Lower lobe of right lung (tissue), 2 donors: ENCODE measurements around the gene PBRM1. TPM values are rescaled to one million over a fixed set of nuclear protein-coding genes. Genes with fewer than 3 reads are reported as not detected.

Experiments used
- ATAC-seq, 2 donors: fragments of 200-7000 bp; cut with Tn5 transposase; one replicate each; pipeline ENCODE4 v1.9.1; 2020 to 2022; ENCODE audit warnings: mild to moderate bottlenecking in 2 of 2, moderate library complexity in 2 of 2
- DNase-seq: peaks from one replicate; pipeline ENCODE4 v3.0.0-alpha.2; 2020
- H3K27ac ChIP-seq: fragments of 200-600 bp; one replicate; pipeline ENCODE4 v1.8.0; 2022
- H3K27me3 ChIP-seq: fragments of 200-600 bp; one replicate; pipeline ENCODE4 v1.8.0; 2022; ENCODE audit warnings: low read depth
- H3K36me3 ChIP-seq: fragments of 200-600 bp; one replicate; pipeline ENCODE4 v1.8.0; 2022; ENCODE audit warnings: mild to moderate bottlenecking
- H3K4me1 ChIP-seq: fragments of 200-600 bp; one replicate; pipeline ENCODE4 v1.8.0; 2022
- H3K4me3 ChIP-seq: fragments of 200-600 bp; one replicate; pipeline ENCODE4 v1.8.0; 2022; ENCODE audit warnings: mild to moderate bottlenecking
- H3K9me3 ChIP-seq: fragments of 200-600 bp; one replicate; pipeline ENCODE4 v1.8.0; 2022
- CTCF ChIP-seq: fragments of 200-600 bp; IDR thresholded peaks from one replicate; pipeline ENCODE4 v1.8.0; 2022; ENCODE audit warnings: antibody characterized with exemption, mild to moderate bottlenecking
- intact Hi-C: fragments of 100-400 bp; cut with DNase I; formaldehyde crosslinking; loops from one replicate; pipeline ENCODE4 v1.11.0; 2022
- total RNA-seq: library from RNA; stranded (reverse); fragmentation: NEBNext Ultra II Directional; extraction: Animal tissue kit (Norgen Biotek cat#: 25700); gene quantifications from one replicate; pipeline ENCODE4 v1.2.1, GENCODE V29; 2021
- donor health status: DM: no; HTN: yes; CAD: no; lungs with severe emphysema.

The PBRM1 gene
- total RNA-seq, 1 donor from 2014 or later: 88.3 TPM

GRCh38 chr3:52650439-52650838 lies 35.3 kb downstream of the PBRM1 start:
- ATAC-seq: no peak
- no peak for TF ChIP-seq CTCF
- Histone ChIP-seq H3K27me3 (no peaks in the 10 kb centered on the region), H3K4me3 (no peak overlapping the region), H3K27ac (no peak overlapping the region), H3K4me1 (no peaks in the 10 kb centered on the region), H3K9me3 (no peaks in the 10 kb centered on the region), H3K36me3 (peaks cover 100% of the 10 kb centered on the region)
- intact Hi-C loops: no loop called here
- no peak for DNase-seq

GRCh38 chr3:52649461-52650210 lies 36.1 kb downstream of the PBRM1 start:
- Histone ChIP-seq H3K27me3 (no peaks in the 10 kb centered on the region), H3K9me3 (no peaks in the 10 kb centered on the region), H3K4me3 (no peak overlapping the region), H3K4me1 (no peaks in the 10 kb centered on the region), H3K27ac (no peak overlapping the region), H3K36me3 (peaks cover 100% of the 10 kb centered on the region)
- ATAC-seq (no peak), DNase-seq (no peak)
- intact Hi-C loops: no loop called here
- no peak for TF ChIP-seq CTCF

GRCh38 chr3:52645549-52645948 lies 40.2 kb downstream of the PBRM1 start:
- DNase-seq: no peak
- no peaks in the 10 kb centered on the region for H3K27me3 ChIP-seq
- ATAC-seq: no peak
- H3K27ac ChIP-seq: no peak overlapping the region
- peaks cover 100% of the 10 kb centered on the region for H3K36me3 ChIP-seq
- H3K9me3 ChIP-seq: no peaks in the 10 kb centered on the region
- no peak for TF ChIP-seq CTCF
- H3K4me1 ChIP-seq: no peaks in the 10 kb centered on the region
- no peak overlapping the region for H3K4me3 ChIP-seq
- intact Hi-C loops: no loop called here

- Histone ChIP-seq H3K36me3 (peaks cover 85% of the 10 kb centered on the region), H3K4me1 (no peaks in the 10 kb centered on the region), H3K27ac (no peak overlapping the region), H3K9me3 (no peaks in the 10 kb centered on the region), H3K4me3 (no peak overlapping the region), H3K27me3 (no peaks in the 10 kb centered on the region)
- DNase-seq (no peak), ATAC-seq (peak; percentile 65 to 77)
- no peak for TF ChIP-seq CTCF
- intact Hi-C loops: no loop called here
Observed at GRCh38 chr3:52636673-52637072, 49.0 kb downstream of the PBRM1 start.

GRCh38 chr3:52633786-52634185 lies 51.9 kb downstream of the PBRM1 start:
- Histone ChIP-seq H3K27me3 (no peaks in the 10 kb centered on the region), H3K4me1 (no peaks in the 10 kb centered on the region), H3K9me3 (no peaks in the 10 kb centered on the region), H3K27ac (no peak overlapping the region), H3K36me3 (peaks cover 80% of the 10 kb centered on the region), H3K4me3 (no peak overlapping the region)
- no peak for DNase-seq
- no peak for ATAC-seq
- intact Hi-C loops: no loop called here
- TF ChIP-seq CTCF: no peak
